GM18498 (cell line): ENCODE measurements around the gene SMOC2.
"Not testable (repeated sequence)": the region's sequence is repeated elsewhere in the genome, so short reads cannot be mapped to it uniquely, and the experiment has no call there.

ENCODE experiments used
- ATAC-seq: cut with Tn5 transposase; IDR thresholded peaks from one replicate; pipeline ENCODE4 v1.9.1; 2021; ENCODE audit warnings: mild to moderate bottlenecking, moderate library complexity; ENCODE audit not compliant: unreplicated experiment

Gene SMOC2

DNA sequence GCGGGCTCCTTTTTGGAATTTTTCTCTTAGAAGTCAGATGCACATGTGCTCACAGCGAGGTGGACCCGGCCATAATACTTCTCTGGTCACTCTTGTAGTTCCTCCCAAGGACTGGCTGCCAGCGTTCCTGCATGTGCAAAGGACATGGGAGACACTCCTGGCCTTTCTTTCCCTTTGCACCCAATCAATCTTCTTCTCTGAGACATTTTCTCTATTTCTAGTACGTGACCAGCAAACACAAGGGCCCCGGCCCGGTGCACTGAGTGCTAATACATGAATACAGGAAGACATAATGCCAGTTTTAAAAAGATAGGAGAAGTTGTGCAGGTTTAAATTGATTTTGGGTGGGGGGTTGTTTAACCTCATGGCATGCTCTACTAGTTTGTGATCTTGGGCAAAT is 233.6 kb downstream of the SMOC2 start:
- no peak for ATAC-seq

GRCh38 chr6:168675375-168675774 is 234.4 kb downstream of the SMOC2 start:
- ATAC-seq = no peak

DNA sequence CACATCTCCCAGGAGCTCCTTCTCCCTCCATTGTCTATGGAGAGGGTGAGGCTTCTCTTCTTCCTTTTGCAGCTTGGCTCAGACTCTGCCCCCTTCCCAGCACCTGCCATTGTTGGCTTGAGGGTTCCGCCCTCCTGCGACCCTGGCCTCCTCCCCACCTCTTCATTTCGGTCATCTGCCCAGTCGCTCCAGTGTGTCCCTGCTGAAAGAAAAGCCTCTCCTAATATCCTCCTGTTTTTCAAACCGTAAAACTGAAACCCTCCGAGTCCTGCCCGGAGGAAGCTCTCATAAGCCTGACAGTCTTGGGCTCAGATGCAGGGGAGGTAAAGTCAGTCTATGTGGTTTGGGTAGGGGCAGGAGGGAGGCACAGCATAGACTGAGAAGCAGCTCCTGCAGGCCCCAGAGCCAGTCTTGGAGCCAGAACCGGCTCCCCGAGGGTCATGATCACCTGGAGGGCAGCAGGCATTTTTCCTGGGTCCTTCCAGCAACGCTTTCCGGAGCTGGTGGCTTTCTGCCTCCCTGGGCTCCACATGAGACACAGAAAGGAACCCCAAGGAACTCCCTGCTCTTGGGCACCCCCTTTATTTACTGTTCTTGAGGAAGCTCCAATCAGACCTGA is 235.1 kb downstream of the SMOC2 start:
- no peak for ATAC-seq

DNA sequence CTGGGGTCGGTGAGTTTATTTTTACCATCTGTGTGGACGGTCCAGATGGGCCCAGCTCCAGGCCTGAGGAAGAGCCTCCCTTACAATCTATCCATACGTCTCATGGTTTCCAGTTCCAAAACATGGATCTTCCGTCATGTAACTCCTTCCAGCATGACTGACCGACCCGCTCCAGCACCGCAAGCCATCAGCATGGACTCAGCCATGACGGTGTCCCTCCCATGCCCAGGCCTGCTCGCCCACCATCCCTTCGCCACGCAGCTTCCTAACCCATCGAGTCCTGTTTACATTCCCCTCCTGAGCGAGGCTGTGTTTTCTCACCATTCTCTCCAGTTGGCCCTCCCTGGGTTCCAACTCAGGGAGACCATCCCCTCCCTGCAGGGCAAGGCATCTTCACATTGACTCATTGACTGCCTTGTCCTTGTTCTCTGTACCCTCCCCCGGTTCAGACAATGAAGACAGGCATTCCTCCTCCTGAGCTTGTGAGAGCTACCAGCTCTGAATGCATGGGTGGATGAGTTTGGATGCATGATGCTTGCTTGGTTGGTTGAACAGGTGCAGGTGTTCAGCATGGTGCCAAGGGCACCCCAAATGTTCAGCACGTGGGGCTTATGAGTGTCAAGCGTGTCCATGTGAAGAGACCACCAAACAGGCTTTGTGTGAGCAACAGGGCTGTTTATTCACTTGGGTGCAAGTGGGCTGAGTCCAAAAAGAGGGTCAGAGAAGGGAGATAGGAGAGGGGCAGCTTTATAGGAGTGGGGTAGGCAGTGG is 235.8 kb downstream of the SMOC2 start:
- ATAC-seq = no peak

DNA sequence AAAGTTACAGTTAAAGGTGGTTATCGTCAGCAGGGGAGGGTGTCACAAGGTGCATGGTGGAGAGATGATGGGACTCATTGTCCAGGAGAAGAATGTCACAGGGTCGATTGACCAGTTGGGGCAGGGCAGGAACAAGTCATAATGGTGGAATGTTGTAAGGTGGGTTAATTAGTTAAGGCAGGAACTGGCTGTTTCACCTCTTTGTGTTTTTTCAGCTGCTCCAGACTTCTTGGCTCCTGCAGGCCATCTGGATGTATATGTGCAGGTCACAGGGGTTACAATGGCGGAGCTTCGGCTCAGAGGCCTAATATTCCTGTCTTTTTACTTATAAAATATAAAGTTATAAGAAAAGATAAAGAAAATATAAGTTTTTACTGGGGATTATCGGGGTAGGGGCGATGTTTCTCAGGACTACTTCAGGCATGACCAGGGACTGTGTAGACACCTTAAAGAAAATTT is 236.4 kb downstream of the SMOC2 start:
- not testable (repeated sequence) for ATAC-seq

DNA sequence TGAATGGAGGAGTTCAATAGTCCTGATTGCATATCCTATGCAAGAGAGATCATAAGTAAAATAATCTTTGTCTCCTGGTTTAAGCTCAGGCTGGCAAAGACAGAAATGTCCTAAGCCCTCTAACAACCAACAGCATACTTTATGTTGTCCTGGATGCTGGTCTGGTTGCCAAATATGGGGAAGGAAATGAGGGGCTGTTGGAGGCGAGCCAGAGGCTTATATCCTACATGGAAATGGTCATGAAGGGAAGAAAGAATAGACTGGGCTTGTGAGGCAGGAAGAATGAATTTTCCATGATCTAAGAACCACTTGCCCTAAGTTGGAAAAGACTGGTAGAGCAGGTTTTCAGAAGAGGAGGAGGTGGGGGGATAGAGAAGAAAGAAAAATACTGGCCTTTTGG is 237.1 kb downstream of the SMOC2 start:
- ATAC-seq = no peak

GRCh38 chr6:168678588-168678987 is 237.6 kb downstream of the SMOC2 start:
- no peak for ATAC-seq

- ATAC-seq = no peak
Observed at GRCh38 chr6:168681748-168682147, 240.8 kb downstream of the SMOC2 start.

GRCh38 chr6:168683621-168684020 is 242.6 kb downstream of the SMOC2 start:
- ATAC-seq = no peak

- ATAC-seq = no peak
Observed at GRCh38 chr6:168684471-168684870, 243.5 kb downstream of the SMOC2 start.

DNA sequence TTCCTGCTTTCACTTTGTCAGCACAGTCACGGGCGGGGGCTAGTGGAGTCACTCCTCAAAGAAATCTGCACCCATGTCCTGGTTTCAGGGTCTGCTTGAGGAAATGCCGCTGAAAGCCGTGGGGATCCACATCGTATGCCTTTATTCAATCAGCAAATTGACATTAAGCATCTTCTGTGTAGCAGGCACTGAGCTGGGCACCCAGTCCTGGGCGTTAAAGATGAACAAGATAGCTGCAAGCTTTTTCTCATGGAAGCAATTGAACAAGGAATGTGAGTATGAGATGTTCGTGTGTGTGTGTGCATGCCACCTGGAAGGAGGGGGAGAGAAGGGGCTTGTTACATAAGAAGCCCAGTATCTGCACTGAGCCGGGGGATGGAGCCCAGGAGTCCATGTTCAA is 243.9 kb downstream of the SMOC2 start:
- ATAC-seq = no peak

GRCh38 chr6:168686029-168686738 is 245.2 kb downstream of the SMOC2 start:
- ATAC-seq = no peak

DNA sequence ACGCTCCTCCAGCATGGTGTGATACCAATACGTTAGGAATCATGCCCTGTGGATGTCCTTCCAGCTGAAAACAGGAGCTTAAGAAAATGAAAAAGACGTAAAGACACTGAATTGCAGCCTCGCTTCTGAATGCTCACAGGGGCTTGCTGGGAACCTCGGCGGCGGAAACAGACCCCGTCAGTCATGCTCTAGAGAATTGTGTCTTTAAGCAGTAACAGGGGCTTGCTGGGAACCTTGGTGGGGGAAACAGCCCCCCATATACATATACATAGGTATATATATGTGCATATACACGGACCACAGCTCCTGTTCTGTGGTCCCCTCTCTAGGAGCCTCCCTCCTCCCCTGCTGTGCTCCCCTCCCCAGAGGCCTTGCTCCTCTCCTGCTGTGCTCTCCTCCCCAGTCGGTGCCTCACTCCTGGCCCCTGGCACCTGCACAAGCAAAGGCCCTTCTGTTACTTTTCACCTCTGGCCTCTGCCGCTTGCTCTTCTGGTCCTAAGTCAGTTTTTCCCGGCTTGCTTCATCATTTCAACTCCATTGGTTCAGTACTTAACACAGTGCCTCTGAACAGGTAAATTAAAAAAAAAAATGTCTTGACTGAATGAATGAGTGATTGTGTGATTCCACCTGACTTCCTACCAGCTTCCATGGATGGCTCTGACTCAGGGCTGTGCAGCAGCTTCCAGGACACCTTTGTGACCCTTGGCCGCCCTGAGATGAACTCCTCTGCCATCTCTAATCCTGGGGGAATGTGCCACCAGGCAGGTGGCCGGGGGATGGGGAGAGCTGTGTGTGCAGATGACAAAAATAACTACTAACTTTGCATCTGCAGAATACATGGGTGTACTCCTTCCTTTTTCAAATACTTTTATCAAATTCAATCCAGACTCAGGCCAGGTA is 246.1 kb downstream of the SMOC2 start:
- no peak for ATAC-seq

DNA sequence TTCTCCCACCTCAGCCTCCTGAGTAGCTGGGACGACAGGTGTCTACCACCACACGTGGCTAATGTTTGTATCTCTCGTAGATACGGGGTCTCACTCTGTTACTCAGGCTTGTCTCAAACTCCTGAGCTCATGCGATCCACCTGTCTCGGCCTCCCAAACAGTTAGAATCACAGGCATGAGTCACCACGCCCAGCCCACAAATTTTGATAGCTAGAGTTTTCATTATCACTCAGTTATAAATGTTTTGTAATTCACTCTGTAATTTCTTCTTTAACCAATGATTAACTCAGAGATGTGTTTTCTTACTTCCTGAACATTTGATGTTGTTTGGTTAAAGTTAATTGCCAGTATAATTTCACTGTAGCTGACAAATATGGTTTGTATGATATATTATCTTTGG is 249.3 kb downstream of the SMOC2 start:
- ATAC-seq = no peak

DNA sequence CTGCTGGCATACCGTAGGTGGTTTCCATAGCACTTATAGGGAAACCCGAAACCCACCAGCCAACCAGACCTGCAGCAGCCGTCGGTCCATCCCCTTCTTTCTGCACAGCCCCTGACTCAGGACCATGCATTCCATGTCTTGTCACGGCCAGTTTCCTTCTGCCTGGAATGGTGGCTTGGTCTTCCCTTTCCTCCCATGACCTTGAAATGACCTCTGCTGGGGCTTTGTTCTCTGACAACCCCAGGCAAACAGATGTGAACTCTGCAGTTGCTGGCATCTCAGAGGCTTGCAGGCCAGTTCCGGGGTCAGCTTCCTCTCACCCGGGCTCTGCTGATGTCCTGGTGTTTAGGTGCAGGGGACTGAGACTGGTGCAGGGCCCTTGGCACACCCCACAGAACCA is 250.8 kb downstream of the SMOC2 start:
- no peak for ATAC-seq

DNA sequence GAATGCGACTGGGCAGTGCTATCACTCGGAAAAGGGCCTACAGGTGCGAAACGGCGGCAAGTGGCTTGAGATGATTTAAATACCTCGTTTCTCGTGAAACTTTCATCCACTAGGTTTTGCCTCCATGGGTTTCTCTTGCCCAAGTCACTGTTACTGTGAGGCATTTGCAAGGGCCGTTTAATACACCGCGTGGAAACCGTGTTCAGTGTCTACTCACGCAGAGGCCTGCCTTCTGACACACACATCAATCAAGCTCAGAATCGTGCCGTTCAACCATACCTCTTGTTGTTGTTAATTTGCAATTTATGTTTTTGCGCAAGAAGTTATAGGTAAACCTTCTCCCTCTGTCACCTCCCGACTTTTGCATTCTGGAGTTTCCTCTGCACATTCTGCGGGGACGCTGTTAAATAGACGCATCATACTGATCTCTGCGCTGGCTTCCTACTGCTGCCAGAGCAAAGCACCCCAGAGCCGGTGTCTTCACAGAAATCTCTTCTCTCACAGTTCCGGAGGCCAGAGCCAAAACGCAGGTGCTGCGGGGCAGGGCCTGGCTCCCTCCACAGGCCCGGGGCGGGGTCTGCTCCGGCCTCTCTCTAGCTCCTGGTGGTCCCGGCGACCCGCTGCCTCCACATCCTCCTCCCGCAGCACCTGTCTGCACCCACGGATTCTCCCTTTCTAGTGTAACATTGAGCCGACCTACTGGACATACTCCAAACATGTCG is 251.4 kb downstream of the SMOC2 start:
- no peak for ATAC-seq

GRCh38 chr6:168692915-168693257 is 251.9 kb downstream of the SMOC2 start:
- ATAC-seq = not testable (repeated sequence)

- ATAC-seq = not testable (repeated sequence)
Observed at GRCh38 chr6:168694797-168695196, 253.8 kb downstream of the SMOC2 start.

DNA sequence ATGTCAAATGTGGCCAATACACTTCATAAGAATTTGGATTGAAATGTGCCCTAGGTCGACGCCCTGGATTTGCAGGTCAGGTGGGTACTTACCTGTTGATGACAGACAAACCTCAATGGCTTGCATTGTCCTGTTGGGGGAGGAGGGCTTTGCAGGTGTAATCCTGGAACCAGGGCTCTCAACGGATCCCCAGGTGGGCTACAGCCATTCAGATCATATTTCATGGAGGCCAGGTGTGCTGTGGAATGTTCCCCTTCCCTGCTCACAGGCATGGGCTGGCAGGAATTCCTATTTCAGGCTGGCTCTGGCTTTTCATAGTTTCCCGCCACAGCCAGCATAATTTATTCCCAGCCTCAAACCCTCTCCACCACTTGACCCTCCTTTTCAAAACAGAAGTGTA is 254.7 kb downstream of the SMOC2 start:
- ATAC-seq = no peak

DNA sequence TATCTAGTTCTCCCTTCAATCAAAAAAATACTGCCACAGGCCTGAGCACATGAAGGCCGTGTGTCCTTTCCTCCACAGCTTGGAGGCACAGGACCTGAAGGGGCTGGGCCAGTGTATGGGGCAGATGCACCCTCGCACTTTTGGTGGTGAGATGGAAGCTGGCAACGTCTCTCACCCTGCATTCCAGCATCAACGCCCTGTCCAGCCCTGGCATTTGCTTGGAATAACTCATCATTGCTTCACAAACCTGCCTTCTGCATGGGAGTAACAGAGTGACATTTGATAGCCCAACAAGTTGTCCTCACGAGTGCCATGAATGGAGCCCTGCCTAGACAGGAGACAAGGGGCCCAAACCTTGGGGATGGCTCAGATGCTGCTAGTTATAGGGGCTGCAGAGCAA is 257.9 kb downstream of the SMOC2 start:
- no peak for ATAC-seq
